ENCODE results near the gene EOGT. TPM values are rescaled to one million over a fixed set of nuclear protein-coding genes. Genes with fewer than 3 reads are reported as not detected.

EOGT gene
- total RNA-seq, 1 experiment from 2014 or later: 20.1 TPM

DNA sequence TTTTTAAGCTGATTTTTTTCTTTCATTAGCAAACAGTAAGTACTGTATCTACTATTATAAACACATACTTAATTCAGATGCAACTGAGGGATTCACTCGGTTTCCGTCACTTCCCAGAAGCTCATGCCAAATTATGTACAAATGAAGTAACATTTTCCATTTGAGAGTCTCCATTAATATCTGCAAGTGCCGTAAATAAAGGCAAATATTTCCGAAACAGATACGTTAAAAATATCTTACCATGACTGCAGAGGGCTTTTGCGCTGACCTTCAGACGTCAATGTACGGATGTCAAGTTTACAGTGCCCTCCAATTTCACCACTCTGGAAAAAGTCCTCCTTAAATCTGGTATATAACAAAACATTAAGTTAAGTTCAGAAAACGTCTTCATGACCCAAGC is 9.3 kb downstream of the EOGT start:
- Histone ChIP-seq H3K9me2 (ENCODE audit: insufficient read depth) (no peaks in the 10 kb centered on the region), H3K9me3 (ENCODE audit: control insufficient read depth in 1 of 2, insufficient read depth in 1 of 2, low read depth in 1 of 2, low read length in 2 of 2) (no peaks in the 10 kb centered on the region), H3K4me3 (replicated peaks in 1 of 2; ENCODE audit: low read depth in 1 of 2, low read length in 2 of 2) (no peak overlapping the region), H3K4me1 (ENCODE audit: control insufficient read depth in 1 of 2, insufficient read depth in 2 of 2, low read length in 2 of 2) (no peaks in the 10 kb centered on the region), H3K79me2 (ENCODE audit: insufficient read depth, low read length) (no peaks in the 10 kb centered on the region), H3K36me3 (ENCODE audit: control insufficient read depth in 1 of 2, insufficient read depth in 2 of 2, low read length in 2 of 2) (peaks cover 10 to 24% of the 10 kb centered on the region in 2 experiments; a peak in 3 of 4 replicates), H2AFZ (ENCODE audit: low read depth, low read length, poor library complexity, severe bottlenecking) (no peak overlapping the region), H3K9ac (ENCODE audit: low read length) (no peak overlapping the region), H3K27ac (ENCODE audit: low read depth, low read length) (no peak overlapping the region), H3K4me2 (ENCODE audit: low read length) (no peak overlapping the region), H3K27me3 (ENCODE audit: insufficient read depth, low read length) (no peaks in the 10 kb centered on the region), H4K20me1 (ENCODE audit: insufficient read depth) (no peaks in the 10 kb centered on the region)
- RAD21 ChIA-PET (ENCODE audit: low non-redundant PET in 1 of 2, low total read pairs in 2 of 2, uncharacterized antibody in 2 of 2, unreplicated experiment in 2 of 2): no interaction called here
- ATAC-seq (no peak), DNase-seq (ENCODE audit: low read depth, low spot score) (no peak)
- TF ChIP-seq, protein P1, sequence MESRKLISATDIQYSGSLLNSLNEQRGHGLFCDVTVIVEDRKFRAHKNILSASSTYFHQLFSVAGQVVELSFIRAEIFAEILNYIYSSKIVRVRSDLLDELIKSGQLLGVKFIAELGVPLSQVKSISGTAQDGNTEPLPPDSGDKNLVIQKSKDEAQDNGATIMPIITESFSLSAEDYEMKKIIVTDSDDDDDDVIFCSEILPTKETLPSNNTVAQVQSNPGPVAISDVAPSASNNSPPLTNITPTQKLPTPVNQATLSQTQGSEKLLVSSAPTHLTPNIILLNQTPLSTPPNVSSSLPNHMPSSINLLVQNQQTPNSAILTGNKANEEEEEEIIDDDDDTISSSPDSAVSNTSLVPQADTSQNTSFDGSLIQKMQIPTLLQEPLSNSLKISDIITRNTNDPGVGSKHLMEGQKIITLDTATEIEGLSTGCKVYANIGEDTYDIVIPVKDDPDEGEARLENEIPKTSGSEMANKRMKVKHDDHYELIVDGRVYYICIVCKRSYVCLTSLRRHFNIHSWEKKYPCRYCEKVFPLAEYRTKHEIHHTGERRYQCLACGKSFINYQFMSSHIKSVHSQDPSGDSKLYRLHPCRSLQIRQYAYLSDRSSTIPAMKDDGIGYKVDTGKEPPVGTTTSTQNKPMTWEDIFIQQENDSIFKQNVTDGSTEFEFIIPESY (IDR thresholded peaks at IDR 0.05; ENCODE audit: extremely low read depth, insufficient replicate concordance, low read length): no peak
- TF ChIP-seq ZFX (IDR thresholded peaks at IDR 0.05): no peak
- TF ChIP-seq POLR2AphosphoS5 (IDR thresholded peaks at IDR 0.05; ENCODE audit: low read depth, low read length): no peak
- TF ChIP-seq, protein P2, sequence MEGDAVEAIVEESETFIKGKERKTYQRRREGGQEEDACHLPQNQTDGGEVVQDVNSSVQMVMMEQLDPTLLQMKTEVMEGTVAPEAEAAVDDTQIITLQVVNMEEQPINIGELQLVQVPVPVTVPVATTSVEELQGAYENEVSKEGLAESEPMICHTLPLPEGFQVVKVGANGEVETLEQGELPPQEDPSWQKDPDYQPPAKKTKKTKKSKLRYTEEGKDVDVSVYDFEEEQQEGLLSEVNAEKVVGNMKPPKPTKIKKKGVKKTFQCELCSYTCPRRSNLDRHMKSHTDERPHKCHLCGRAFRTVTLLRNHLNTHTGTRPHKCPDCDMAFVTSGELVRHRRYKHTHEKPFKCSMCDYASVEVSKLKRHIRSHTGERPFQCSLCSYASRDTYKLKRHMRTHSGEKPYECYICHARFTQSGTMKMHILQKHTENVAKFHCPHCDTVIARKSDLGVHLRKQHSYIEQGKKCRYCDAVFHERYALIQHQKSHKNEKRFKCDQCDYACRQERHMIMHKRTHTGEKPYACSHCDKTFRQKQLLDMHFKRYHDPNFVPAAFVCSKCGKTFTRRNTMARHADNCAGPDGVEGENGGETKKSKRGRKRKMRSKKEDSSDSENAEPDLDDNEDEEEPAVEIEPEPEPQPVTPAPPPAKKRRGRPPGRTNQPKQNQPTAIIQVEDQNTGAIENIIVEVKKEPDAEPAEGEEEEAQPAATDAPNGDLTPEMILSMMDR (IDR thresholded peaks at IDR 0.05 in 2 of 3, conservative IDR thresholded peaks at IDR 0.05 in 1 of 3; ENCODE audit: borderline replicate concordance in 1 of 3, insufficient read depth in 1 of 3, low read depth in 2 of 3, low read length in 2 of 3): no peak
- no peak for TF ChIP-seq EZH2phosphoT487 (IDR thresholded peaks at IDR 0.05; ENCODE audit: borderline replicate concordance)
- TF ChIP-seq, protein P3, sequence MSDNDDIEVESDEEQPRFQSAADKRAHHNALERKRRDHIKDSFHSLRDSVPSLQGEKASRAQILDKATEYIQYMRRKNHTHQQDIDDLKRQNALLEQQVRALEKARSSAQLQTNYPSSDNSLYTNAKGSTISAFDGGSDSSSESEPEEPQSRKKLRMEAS (IDR thresholded peaks at IDR 0.05): no peak
- TF ChIP-seq SP1 (IDR thresholded peaks at IDR 0.05; ENCODE audit: low read depth): no peak
- TF ChIP-seq SRF (IDR thresholded peaks at IDR 0.05; ENCODE audit: low read depth): no peak
- TF ChIP-seq RAD21 (IDR thresholded peaks at IDR 0.05; ENCODE audit: low read depth): no peak
- no peak for TF ChIP-seq TCF7L2 (IDR thresholded peaks at IDR 0.05; ENCODE audit: borderline replicate concordance, extremely low read depth, insufficient read depth, insufficient read length)
- TF ChIP-seq FOSL1 (IDR thresholded peaks at IDR 0.05; ENCODE audit: low read depth): no peak
- no TSS peak for BruUV-seq (replicated peaks)
- intact Hi-C loops (cut with micrococcal nuclease): no loop called here
- POLR2A ChIA-PET: no interaction called here
- CTCF ChIA-PET: interaction anchor here (1.0 kb wide), 1 partner anchor 9 kb away, joined by 3 read pairs; the partner anchor contains the start of gene EOGT

Data from HCT116 (cell line).